H9 (cell line): ENCODE results near the gene CDK5. TPM values are rescaled to one million over a fixed set of nuclear protein-coding genes. Genes with fewer than 3 reads are reported as not detected.

Experiments used
- DNase-seq: peaks from one replicate; pipeline ENCODE4 v3.0.0-alpha.2; 2017
- H2AFZ ChIP-seq: one replicate; pipeline ENCODE4 v1.6.1; 2013; ENCODE audit warnings: mild to moderate bottlenecking, low read length, control low read depth, moderate library complexity
- H2AK5ac ChIP-seq: 2 replicates; pipeline ENCODE4 v1.6.1; 2013; ENCODE audit warnings: low read length, control low read depth, mixed read lengths; ENCODE audit not compliant: insufficient read length
- H2BK120ac ChIP-seq: one replicate; pipeline ENCODE4 v1.6.1; 2013; ENCODE audit warnings: low read depth, mild to moderate bottlenecking, low read length, control low read depth, inconsistent platforms; ENCODE audit not compliant: poor library complexity, severe bottlenecking
- H2BK12ac ChIP-seq: 2 replicates; pipeline ENCODE4 v1.6.1; 2013; ENCODE audit warnings: low read length, control low read depth, mixed read lengths, low read depth; ENCODE audit not compliant: insufficient read length
- H2BK15ac ChIP-seq: 2 replicates; pipeline ENCODE4 v1.6.1; 2013; ENCODE audit warnings: low read depth, low read length, control low read depth
- H2BK20ac ChIP-seq: one replicate; pipeline ENCODE4 v1.6.1; 2013; ENCODE audit warnings: low read depth, mild to moderate bottlenecking, low read length, control low read depth, inconsistent platforms; ENCODE audit not compliant: poor library complexity, severe bottlenecking
- H2BK5ac ChIP-seq: 2 replicates; pipeline ENCODE4 v1.6.1; 2013; ENCODE audit warnings: low read length, control low read depth, mixed read lengths; ENCODE audit not compliant: insufficient read length
- H3K14ac ChIP-seq: 2 replicates; pipeline ENCODE4 v1.6.1; 2013; ENCODE audit warnings: low read length, control low read depth; ENCODE audit not compliant: insufficient read depth
- H3K18ac ChIP-seq: 2 replicates; pipeline ENCODE4 v1.6.1; 2013; ENCODE audit warnings: low read depth, mild to moderate bottlenecking, mixed read lengths, low read length, control low read depth; ENCODE audit not compliant: insufficient read length
- H3K23ac ChIP-seq: 2 replicates; pipeline ENCODE4 v1.6.1; 2013; ENCODE audit warnings: low read length, control low read depth, mixed read lengths, low read depth; ENCODE audit not compliant: insufficient read length
- H3K23me2 ChIP-seq: 2 replicates; pipeline ENCODE4 v1.6.1; 2013; ENCODE audit warnings: low read depth, mild to moderate bottlenecking, mixed read lengths, low read length, control low read depth; ENCODE audit not compliant: insufficient read length, poor library complexity, severe bottlenecking
- H3K27ac ChIP-seq: 2 replicates; pipeline ENCODE4 v1.5.1; 2013; ENCODE audit warnings: low read length, control low read depth, mixed read lengths, low read depth; ENCODE audit not compliant: insufficient read length
- H3K27me3 ChIP-seq: 2 replicates; pipeline ENCODE4 v1.6.1; 2013; ENCODE audit warnings: low read length, control low read depth, inconsistent platforms; ENCODE audit not compliant: insufficient read depth
- H3K4ac ChIP-seq: 2 replicates; pipeline ENCODE4 v1.6.1; 2013; ENCODE audit warnings: low read depth, mild to moderate bottlenecking, control low read depth, inconsistent platforms, low read length, moderate library complexity
- H3K4me1 ChIP-seq: 2 replicates; pipeline ENCODE4 v1.6.1; 2013; ENCODE audit warnings: low read length, control low read depth, inconsistent platforms; ENCODE audit not compliant: insufficient read depth
- H3K4me2 ChIP-seq: 2 replicates; pipeline ENCODE4 v1.6.1; 2013; ENCODE audit warnings: low read length, control low read depth, mixed read lengths; ENCODE audit not compliant: insufficient read length, insufficient read depth
- H3K56ac ChIP-seq: 2 replicates; pipeline ENCODE4 v1.6.1; 2013; ENCODE audit warnings: low read depth, mild to moderate bottlenecking, mixed read lengths, low read length, control low read depth; ENCODE audit not compliant: insufficient read length
- H3K79me1 ChIP-seq: 2 replicates; pipeline ENCODE4 v1.6.1; 2013; ENCODE audit warnings: low read depth, mild to moderate bottlenecking, moderate library complexity, low read length, control low read depth, inconsistent platforms; ENCODE audit not compliant: insufficient read depth, poor library complexity, severe bottlenecking
- H3K79me2 ChIP-seq: 2 replicates; pipeline ENCODE4 v1.6.1; 2013; ENCODE audit warnings: low read length, control low read depth, inconsistent platforms; ENCODE audit not compliant: insufficient read depth
- H3K9ac ChIP-seq: 2 replicates; pipeline ENCODE4 v1.6.1; 2013; ENCODE audit warnings: low read length, control low read depth, mixed read lengths; ENCODE audit not compliant: insufficient read length; ENCODE audit errors: extremely low read depth
- H3K9me3 ChIP-seq: one replicate; pipeline ENCODE4 v1.6.1; 2013; ENCODE audit warnings: low read depth, low read length, inconsistent platforms; ENCODE audit not compliant: control insufficient read depth
- H3T11ph ChIP-seq: one replicate; pipeline ENCODE4 v1.6.1; 2013; ENCODE audit warnings: mild to moderate bottlenecking, low read length, control low read depth, inconsistent platforms
- H4K20me1 ChIP-seq: one replicate; pipeline ENCODE4 v1.6.1; 2013; ENCODE audit not compliant: control insufficient read depth, insufficient read length, insufficient read depth
- H4K5ac ChIP-seq: 2 replicates; pipeline ENCODE4 v1.6.1; 2013; ENCODE audit warnings: low read depth, mild to moderate bottlenecking, mixed read lengths, low read length, control low read depth; ENCODE audit not compliant: insufficient read length
- H4K8ac ChIP-seq: replicated peaks from 2 replicates; pipeline ENCODE4 v1.6.1; 2013; ENCODE audit warnings: low read length, control low read depth, mixed read lengths, low read depth; ENCODE audit not compliant: insufficient read length
- H4K91ac ChIP-seq: 2 replicates; pipeline ENCODE4 v1.6.1; 2013; ENCODE audit warnings: low read depth, mild to moderate bottlenecking, moderate library complexity, mixed read lengths, low read length, control low read depth; ENCODE audit not compliant: insufficient read length
- H3K27ac Mint-ChIP-seq, 3 experiments: 2 replicates in 2 of 3; 3 replicates in 1 of 3; pipeline ENCODE4 v1.8.0; 2020 to 2021; ENCODE audit warnings: mixed read lengths in 3 of 3, mild to moderate bottlenecking in 1 of 3, moderate library complexity in 1 of 3
- H3K27me3 Mint-ChIP-seq: 2 replicates; pipeline ENCODE4 v1.8.0; 2021; ENCODE audit warnings: low read depth, mild to moderate bottlenecking, moderate library complexity, mixed read lengths
- H3K36me3 Mint-ChIP-seq, 3 experiments: 2 replicates in 2 of 3; 3 replicates in 1 of 3; pipeline ENCODE4 v1.8.0; 2020 to 2021; ENCODE audit warnings: low read depth in 3 of 3, mixed read lengths in 3 of 3; ENCODE audit not compliant: insufficient read depth in 1 of 3
- H3K4me1 Mint-ChIP-seq, 2 experiments: 2 replicates each; pipeline ENCODE4 v1.8.0; 2020; ENCODE audit warnings: mixed read lengths in 2 of 2
- H3K4me3 Mint-ChIP-seq, 2 experiments: 2 replicates in 1 of 2; 3 replicates in 1 of 2; pipeline ENCODE4 v1.8.0; 2020 to 2021; ENCODE audit warnings: mild to moderate bottlenecking in 2 of 2, mixed read lengths in 2 of 2, moderate library complexity in 1 of 2
- H3K9me3 Mint-ChIP-seq, 2 experiments: 2 replicates in 1 of 2; 3 replicates in 1 of 2; pipeline ENCODE4 v1.8.0; 2020; ENCODE audit warnings: mild to moderate bottlenecking in 2 of 2, mixed read lengths in 2 of 2, moderate library complexity in 1 of 2
- CTCF ChIP-seq: fragments of 200-600 bp; sonication (generic); conservative IDR thresholded peaks from 3 replicates; pipeline ENCODE4 v1.8.0; 2021; ENCODE audit warnings: antibody characterized with exemption, mild to moderate bottlenecking
- WGBS: extraction: QIAGEN DNeasy Blood & Tissue Kit; methylation state at CpG from one replicate; pipeline ENCODE4 v1.1.7; 2013; ENCODE audit warnings: missing lambda C conversion rate, low lambda C conversion rate, mixed read lengths; ENCODE audit not compliant: insufficient read length; ENCODE audit errors: extremely low coverage; 5-methylcytosine and 5-hydroxymethylcytosine counted together
- total RNA-seq: library from RNA; stranded (reverse); gene quantifications from 2 replicates; pipeline ENCODE4 v1.2.1, GENCODE V29; 2021

Gene CDK5
- total RNA-seq, 1 experiment from 2014 or later: 19.9 TPM

DNA sequence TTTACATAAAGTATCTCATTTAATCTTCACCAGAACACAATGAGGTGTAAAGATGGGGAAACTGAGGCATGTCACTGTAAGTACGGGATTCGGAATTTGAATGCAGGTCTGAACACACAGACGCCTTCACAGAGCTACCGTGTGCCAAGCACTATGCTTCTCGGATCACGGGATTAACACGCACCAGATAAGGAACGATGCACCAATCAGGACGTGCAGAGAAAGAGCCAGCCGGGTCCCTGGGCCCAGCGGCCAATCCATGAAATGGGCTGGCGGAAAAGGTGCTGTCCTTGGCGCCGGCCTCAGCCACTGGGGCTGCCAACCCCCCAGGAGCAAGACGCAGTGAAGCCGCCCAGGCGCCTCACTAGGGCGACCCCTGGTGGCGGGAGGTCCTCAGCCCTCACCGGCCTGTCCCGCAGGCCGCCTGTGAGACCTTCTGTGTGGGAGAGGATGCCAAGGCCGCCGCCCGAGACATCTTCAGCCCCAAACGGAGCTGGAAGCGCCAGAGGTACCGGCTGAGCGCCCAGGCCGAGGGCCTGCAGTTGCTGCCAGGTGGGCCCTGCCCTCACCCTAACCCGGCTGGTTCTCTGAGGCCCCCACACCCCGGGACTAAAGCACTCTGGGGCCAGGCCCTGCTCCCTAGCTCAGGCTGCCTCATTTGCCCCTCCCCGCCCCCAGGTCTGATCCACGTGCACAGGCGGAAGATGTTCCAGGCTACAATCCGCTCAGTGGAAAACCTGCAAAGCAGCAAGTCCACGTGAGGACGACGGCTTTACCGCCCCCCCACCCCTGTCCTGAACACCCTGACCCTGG, 49.0 kb downstream of the CDK5 start:
- peak overlapping the region; percentile 11 for H3K4me2 ChIP-seq
- no peak overlapping the region for H3K27ac ChIP-seq

More for the DNA sequence above, 49.0 kb downstream of the CDK5 start:
- Mint-ChIP-seq H3K27ac (no peak overlapping the region; a peak in 1 of 7 replicates), H3K4me3 (peak overlapping the region; percentile 38 to 41; a peak in 3 of 5 replicates), H3K4me1 (peaks cover 21 to 42% of the 10 kb centered on the region in 2 experiments), H3K27me3 (peaks cover 24% of the 10 kb centered on the region), H3K9me3 (no peaks in the 10 kb centered on the region), H3K36me3 (peaks cover 0 to 1% (median 0%) of the 10 kb centered on the region in 3 experiments; a peak in 1 of 7 replicates)
- Histone ChIP-seq H2AFZ (no peak overlapping the region), H2BK120ac (no peak overlapping the region), H3K4ac (no peak overlapping the region), H3K9me3 (no peaks in the 10 kb centered on the region), H3K14ac (no peak overlapping the region), H3K79me1 (no peaks in the 10 kb centered on the region), H3K79me2 (no peaks in the 10 kb centered on the region), H3K23me2 (peaks cover 8% of the 10 kb centered on the region), H3K18ac (peak overlapping the region; percentile 7), H2BK12ac (no peak overlapping the region), H3K23ac (no peak overlapping the region), H3K4me1 (peaks cover 4% of the 10 kb centered on the region; the same call in 1 of the 2 replicates), H3K9ac (no peak overlapping the region), H4K8ac (no peak overlapping the region), H2BK20ac (no peak overlapping the region), H2BK15ac (no peak overlapping the region), H3K56ac (no peak overlapping the region), H3T11ph (no peak overlapping the region), H2AK5ac (no peak overlapping the region), H4K91ac (no peak overlapping the region), H4K20me1 (no peaks in the 10 kb centered on the region), H2BK5ac (no peak overlapping the region), H3K27me3 (no peaks in the 10 kb centered on the region), H4K5ac (no peak overlapping the region)
- no CpG with 5 or more reads among the region's 40 CpGs for WGBS
- DNase-seq: peak; percentile 94
- TF ChIP-seq CTCF: peak; percentile 99
